Fibroblast of upper back skin (primary cell): ENCODE data around the gene NME5.
"Not testable (repeated sequence)": the region's sequence is repeated elsewhere in the genome, so short reads cannot be mapped to it uniquely, and the experiment has no call there.

Source experiments
- DNase-seq: peaks from one replicate; pipeline ENCODE4 v3.0.0-alpha.2; 2013

NME5 gene, protein sequence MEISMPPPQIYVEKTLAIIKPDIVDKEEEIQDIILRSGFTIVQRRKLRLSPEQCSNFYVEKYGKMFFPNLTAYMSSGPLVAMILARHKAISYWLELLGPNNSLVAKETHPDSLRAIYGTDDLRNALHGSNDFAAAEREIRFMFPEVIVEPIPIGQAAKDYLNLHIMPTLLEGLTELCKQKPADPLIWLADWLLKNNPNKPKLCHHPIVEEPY

DNA sequence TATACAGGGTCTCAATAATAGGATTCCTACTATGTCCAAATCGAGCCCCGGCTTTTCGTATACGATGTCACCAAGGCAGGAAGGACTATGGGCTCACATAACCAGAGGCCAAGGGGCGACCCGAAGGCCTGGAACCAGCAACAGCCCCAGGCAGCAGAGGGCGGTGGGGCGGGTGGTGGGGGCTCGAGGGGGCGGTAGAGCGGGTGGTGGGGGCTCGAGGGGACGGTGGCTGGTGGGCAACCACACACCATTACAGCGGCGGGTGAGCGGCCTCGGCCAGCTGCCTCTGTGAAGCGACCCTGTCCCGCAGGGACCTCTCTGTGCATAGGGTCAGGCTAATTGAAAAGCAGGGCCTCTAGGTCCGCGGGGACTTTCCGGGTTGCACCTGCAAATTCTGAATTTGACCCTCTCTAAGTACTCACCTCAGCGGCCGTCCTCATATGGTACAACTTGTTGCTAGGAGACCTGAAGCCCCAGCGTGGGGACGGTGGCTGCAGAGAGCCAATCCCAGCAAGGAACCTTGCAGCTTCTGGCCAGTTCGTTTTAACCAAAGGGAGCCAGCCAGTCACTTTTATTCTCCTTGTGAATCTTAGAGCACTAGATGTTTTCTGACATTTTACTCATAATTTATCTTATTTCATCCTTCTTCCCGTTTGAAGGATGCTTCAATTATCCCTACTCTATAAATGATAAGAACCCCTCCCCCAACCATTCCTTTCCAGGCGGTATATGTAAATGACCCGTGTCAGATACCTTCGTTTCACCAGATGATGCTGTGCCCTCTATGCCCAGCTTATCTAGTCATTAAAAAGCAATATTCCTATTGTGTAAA is at the start of gene NME5:
TSS of gene NME5 (minus strand) at position 480 of the 832 bp plus-strand sequence. CDS start 648 bp downstream, outside the sequence.
- DNase-seq: peak; percentile 43

DNA sequence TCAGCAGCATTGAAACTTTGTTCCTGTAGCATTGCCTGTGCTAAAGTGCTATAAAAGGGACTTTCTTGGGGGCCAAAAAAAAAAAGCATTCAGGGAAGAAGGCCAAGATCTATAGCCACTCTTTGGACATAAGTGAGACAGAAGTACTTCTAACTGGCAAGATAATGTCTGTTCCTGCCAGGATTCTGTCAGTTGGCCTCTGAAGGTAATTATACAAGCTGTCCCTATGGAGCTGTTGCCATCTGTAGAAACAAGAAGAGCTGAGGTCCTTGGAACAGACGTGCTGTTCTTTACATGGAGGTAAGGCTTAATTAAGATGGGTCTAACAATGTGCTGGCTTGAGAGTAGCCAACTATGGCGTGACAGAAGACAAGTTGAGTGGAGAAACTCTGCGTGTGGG is 49.4 kb upstream of the NME5 start:
- no peak for DNase-seq

DNA sequence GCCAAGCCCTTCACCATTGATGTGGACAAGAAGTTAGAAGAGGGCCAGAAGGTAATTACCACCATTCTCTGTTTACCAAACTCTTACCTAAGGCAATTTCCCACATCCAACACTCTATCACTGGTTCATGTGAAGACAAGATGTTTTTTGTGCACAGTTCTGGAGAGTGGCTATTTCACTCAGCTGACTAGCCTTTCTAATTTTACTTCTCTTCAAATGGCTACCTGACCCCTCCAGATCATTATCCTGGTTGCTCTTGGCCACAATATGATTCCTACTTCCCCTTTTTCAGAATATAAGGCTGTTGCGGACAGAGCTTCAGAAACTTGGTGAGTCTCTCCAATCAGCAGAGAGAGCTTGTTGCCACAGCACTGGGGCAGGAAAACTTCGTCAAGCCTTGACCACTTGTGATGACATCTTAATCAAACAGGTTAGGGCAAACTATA is 46.8 kb upstream of the NME5 start:
- DNase-seq: no peak

DNA sequence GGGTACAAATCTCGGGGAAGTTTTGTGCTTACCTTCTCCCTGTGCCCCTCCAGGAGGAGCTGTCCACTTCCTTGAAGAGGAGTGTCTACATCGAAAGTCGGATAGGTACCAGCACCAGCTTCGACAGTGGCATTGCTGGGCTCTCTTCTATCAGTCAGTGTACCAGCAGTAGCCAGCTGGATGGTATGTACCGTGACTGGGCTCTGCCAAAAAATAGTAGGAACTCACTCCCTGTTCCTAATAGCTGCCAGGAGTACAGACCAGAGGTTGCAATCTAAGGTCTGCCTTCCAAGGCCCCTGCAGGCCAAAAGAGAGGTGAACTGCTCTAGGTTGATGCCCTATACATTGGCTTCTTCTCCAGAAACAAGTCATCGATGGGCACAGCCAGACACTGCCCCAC is 43.6 kb upstream of the NME5 start:
- DNase-seq: no peak

DNA sequence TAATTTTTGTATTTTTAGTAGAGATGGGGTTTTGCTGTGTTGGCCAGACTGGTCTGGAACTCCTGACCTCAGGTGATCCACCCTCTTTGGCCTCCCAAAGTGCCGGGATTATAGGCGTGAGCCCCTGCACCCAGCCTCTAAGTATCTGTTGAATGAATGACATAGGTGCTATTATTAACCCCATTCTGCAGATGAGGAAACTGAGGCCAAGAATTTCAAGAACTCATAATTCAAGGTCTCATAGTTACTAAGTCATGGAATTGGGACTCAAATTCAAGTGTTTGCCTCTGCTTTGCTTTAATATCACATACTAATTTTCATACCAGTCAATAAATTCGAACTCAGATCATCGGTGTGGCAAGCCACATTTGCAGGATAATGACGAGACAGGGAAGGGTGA is 41.6 kb upstream of the NME5 start:
- DNase-seq: no peak

DNA sequence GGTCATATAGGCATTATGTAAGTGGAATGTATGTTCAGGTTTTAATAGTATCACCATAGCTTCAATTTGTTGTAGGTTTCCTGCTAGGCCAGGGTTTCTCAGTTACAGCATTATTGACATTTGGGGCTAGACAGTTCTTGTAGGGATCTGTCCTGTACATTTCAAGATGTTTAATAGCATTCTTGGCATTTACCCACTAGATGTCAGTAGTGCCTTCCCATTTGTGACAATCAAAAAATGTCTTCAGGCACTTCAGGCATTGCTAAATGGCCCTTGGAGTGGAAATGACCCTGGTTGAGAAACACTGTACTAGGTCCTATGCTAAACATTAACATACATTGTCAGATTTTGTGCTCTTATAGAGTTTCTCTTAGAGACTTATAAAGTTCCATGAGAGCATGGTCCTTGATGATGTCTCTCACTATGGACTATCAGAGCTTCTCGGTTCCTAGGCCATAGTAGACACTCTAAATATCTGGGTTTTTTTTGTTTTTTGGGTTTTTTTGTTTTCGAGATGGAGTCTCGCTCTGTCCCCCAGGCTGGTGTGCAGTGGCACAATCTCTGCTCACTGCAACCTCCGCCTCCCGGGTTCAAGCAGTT is 41.1 kb upstream of the NME5 start:
- DNase-seq: peak; percentile 66

DNA sequence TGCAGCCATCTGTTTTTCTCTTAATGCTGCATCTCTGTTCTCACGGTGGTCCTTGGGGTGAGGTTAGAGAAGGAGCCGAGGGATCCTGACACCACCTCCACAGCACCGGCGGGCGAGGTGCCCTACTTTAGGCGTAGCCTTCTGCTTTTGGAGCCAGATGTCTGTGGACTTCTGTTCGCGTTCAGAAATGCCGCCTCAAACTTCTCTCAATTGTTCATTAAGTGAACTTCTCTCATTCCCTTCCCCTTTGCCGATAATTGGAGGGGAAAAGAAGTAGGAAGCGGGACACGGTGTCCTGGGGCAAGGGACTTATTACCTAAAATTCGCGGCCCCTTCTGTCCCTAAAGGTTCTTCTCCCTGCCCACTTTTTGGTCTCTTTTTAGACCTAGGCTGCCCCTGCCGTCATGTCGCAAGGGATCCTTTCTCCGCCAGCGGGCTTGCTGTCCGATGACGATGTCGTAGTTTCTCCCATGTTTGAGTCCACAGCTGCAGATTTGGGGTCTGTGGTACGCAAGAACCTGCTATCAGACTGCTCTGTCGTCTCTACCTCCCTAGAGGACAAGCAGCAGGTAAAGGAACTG is 40.1 kb upstream of the NME5 start:
- no peak for DNase-seq

DNA sequence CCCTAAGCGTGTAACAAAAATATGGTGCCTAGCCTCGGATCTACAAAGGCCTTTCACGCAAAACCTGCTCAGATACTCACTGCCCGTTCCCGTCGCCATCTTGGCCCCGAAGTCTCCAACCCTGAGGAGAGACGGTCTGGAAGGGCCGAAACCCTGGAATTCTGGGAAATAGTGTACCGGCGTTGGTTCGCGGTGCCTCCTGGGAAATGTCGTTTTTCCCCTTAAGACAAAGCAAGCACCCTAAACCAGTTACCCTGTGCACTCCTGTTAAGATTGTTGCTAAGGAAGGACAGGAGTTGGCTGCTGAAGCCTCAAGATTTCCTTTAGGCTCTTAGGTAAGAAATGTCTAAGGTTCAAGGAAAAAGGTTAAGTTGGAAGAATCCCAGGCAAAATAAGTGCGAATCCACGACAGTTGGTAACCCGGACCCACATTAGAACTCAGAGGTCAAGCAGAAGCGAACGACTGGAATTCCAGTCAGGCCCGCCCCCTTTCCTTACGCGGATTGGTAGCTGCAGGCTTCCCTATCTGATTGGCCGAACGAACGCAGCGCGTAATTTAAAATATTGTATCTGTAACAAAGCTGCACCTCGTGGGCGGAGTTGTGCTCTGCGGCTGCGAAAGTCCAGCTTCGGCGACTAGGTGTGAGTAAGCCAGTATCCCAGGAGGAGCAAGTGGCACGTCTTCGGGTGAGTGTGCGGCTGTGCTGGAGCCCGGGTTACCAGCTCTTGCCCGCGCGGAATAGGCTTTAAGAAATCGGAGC is 39.5 kb upstream of the NME5 start, which contains the start of the genes BRD8 and KIF20A:
TSS of gene BRD8 (minus strand) at position 115 of the 761 bp plus-strand sequence. CDS start at position 99, 16 bp downstream.
TSS of gene KIF20A (plus strand) at position 597 of the 761 bp plus-strand sequence. CDS start 569 bp downstream, outside the sequence.
- peak; percentile 96 for DNase-seq

DNA sequence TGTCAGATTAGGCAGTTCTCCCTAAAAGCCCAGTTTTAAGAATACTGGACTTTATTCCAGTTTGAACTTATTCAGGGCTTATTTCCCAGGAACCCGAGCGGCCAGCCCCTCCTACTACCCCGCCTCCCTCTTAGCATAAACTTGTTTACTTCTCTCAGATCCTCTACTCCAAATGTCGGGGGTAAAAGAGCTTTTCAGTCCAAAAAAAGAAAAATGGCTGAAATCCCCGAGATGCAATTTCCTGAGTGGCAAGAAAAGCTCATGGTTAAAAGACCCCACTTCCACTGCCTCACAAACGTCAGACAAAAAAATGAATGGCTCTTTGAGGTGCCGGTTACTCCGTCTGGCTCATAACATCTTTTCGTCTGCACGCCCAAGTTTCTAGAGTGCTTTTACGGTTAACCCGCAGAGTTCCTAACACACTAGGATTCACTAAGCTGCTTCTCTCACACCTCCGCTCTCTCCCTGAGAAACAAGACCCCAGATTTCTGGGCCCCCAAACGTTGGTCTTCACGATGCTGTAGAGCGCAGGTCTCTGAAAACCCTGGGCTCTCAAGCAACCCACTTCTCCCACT is 38.8 kb upstream of the NME5 start:
- no peak for DNase-seq

DNA sequence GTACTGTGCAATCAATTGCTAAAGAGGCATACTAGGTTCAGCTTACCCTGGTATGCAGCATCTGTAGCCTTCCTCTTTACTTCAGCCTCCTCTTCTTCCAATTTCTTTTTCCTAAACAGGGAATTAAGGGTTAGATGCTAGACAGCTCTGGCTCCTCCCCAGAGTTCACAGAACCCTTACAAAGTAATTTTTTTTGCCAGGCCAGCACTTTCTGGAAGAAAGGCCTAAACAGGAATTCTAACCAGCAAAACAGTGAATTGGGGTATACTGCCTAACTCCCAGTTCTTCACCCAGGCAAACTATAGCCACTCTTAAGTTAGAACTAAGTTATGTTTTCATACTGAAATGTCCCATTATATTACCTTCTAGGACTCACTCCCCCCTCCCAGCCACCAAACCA is 31.1 kb upstream of the NME5 start:
- no peak for DNase-seq

DNA sequence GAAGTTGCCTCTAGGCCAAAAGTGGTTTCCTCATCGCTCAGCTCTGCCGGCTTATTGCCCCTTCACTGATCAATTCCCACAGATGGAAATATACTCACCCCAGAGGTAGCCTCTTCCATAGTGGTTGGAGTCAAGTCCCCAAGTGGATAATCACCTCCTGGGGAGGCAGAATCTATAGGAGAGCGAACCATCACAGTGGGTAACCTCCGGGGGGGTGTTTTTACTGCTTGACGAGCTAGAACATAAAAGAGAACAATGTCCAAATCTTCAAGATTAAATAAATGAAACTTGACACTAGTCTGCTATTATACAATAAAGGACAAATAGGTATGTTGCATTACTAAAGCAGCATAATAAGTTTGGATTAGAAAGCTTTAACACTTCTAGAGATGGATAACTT is 29.9 kb upstream of the NME5 start:
- no peak for DNase-seq

DNA sequence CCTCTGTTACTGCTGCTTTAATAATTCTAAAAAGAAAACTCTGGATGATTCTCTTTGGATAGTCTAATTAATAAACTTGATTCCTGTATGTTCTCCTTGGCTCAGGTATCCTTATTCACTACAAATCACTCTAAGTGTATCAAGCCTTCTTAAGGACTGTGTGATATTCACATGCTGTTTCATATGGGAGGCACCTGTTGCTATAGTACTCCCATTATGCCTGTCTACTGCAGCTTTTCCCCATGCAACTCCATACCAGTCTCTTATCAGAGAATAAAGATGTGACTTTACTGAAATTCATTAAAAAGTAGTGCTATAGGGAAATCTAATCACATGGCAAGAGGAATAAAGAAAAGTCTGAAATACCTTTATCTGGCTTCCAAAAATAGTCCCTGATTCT is 24.5 kb upstream of the NME5 start:
- DNase-seq: no peak

DNA sequence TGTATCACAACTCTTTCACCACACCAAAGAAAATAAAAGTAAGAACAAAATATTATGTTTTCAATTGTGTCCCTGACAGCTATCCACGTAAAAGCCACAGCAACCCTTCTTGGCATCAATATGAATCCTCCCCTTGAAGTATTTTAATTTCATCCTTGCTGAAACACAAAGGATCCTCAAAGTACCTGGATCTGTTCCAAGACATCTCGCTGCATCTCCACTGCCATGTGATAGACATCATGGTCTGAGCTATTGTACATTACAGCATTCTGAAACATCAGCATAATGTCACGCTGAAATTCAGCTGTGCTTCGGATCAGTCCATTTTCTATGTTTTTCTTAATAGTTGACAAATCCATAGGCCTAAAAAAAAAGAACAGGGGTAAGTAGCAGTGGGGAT is 21.5 kb upstream of the NME5 start:
- no peak for DNase-seq

DNA sequence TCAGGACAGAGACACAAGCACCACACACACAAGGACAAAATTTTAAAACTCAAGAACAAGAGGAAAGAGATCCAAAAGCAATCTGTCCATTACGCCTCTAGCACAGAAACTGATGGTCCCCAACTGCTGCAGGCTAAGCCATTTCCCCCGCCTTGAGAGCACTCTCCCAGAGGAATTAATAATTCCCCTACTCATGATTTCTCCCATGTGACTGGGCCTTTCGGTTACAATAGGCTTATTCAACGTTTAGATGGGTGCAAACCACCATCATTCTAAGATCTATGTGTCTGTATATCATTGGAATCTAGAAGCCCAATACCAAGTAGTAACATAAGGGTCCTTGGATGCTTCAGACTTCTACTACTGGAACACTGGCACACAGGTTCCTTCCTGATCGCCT is 20.4 kb upstream of the NME5 start:
- no peak for DNase-seq

DNA sequence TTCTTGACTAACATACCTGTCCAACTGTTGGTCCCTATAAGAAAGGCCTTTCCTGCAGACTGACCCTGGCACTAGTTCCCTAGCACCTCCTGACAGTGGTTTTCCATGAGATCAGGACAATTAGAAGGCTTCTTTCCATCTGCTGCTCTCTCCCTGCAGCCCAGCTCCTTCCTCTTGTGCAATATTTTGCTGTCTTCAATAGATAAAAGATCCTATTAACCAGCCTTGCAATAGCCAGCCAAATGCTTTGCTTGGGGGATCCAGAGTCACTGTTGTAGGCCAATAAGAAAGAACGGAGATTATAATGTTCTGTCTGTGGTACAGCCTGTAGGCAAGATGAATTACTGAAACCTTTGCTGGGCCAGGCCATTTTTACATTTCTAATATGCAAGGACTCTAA is 18.4 kb upstream of the NME5 start:
- no peak for DNase-seq

DNA sequence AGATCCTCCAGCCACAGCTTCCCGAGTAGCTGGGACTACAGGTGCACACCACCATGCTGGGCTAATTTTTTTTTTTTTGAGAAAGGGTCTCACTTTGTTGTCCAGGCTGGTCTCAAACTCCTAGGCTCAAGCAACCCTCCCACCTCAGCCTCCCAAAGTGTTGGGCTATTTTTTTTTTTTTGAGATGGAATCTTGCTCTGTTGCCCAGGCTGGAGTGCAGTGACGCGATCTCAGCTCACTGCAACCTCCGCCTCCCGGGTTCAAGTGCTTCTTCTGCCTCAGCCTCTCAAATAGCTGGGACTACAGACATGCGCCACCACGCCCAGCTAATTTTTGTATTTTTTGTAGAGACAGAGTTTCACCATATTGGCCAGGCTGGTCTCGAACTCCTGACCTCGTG is 16.7 kb upstream of the NME5 start:
- not testable (repeated sequence) for DNase-seq

DNA sequence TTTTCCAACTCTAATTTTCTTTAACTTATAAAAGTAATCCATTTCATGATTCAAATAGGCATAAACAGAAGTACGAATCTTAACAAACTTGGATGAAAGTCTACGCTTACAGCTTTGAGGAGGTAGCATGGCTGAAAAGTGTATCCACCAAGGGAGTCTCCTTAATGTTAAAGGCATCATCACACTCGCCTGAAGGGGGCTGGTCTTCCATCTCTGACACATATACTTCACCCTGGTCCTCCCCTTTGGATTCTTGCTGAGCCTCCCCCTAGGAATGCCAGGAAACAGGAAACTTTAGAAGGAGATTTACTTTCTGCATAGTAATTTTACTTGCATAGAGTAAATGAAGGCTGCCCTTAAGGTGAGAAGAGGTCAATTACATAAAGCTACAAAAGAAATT is 10.3 kb upstream of the NME5 start:
- peak; percentile 38 for DNase-seq

DNA sequence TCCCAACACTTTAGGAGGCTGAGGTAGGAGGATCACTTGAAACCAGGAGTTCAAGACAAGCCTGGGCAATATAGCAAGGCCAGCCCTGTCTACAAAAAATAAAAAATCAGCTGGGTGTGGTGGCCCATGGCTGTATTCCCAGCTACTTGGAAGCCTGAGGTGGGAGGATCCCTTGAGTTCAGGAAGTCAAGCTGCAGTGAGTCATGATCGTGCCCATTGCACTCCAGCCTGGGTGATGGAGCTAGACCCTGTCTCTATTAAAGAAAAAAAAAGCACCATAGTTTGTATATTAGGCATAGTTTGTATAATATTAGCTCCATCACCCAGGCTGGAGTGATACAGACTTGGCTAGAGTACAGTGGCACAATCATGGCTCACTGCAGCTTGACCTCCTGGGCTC is 9.6 kb upstream of the NME5 start:
- peak; percentile 65 for DNase-seq

DNA sequence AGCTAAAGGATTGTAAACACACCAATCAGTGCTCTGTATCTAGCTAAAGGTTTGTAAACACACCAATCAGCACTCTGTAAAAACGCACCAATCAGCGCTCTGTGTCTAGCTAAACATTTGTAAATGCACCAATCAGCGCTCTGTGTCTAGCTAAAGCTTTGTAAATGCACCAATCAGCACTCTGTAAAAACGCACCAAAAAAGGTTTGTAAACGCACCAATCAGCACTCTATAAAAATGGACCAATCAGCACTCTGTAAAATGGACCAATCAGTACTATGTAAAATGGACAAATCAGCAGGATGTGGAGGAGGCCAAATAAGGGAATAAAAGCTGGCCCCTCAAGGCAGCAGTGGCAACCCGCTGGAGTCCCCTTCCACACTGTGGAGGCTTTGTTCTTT is 4.3 kb upstream of the NME5 start:
- not testable (repeated sequence) for DNase-seq

DNA sequence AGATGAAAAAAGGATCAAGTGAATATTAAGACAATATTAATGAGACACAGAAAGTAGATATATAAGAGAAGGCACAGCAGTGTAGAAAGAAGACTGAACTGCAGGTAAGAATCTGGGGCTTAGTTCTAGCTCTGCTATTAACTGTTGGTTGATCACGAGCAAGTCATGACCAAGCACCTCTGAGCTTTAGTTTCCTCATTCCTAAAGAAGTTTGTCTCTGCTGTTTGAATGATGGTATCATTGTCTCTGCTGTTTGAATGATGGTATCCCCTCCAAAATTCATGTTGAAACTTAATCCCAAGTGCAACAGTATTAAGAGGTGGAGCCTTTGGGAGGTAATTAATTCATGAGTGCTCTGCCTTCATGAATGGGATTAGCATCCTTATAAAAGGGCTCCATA is 2.5 kb upstream of the NME5 start:
- DNase-seq: no peak

DNA sequence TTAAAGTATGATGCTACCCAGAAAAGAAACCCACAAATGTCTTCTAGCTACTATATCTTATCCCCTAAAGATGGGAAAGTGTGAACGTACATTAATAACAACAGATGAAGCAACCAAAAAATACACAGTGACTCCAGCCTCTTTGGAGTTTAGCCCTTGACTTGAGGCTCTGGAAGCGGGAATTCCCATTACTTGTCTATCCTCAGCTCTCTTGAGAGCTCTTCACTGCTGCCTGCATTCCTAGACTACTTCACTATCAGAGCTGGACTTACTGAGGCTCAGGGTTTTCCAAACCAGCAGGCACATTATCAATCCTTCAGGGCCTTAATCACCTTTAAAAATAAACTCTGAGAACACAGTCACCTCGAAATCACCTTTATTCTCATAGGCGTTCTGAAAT is 1.0 kb upstream of the NME5 start:
- DNase-seq: no peak

DNA sequence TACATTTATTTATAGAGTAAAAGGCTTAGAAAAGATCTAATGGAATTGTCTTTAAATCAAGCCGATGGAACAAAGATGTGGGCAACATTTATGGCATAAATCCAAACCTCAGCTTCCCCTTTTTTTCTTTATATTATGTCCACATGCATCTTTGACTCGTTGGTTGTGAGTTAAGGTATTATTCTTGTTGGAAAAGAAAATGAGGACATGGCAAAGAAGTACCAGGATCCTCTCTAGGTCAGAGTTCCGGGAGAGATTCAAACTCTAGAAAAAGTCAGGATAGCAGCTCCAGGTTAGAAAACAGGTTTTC is 508 bp upstream of the NME5 start:
- DNase-seq: no peak

DNA sequence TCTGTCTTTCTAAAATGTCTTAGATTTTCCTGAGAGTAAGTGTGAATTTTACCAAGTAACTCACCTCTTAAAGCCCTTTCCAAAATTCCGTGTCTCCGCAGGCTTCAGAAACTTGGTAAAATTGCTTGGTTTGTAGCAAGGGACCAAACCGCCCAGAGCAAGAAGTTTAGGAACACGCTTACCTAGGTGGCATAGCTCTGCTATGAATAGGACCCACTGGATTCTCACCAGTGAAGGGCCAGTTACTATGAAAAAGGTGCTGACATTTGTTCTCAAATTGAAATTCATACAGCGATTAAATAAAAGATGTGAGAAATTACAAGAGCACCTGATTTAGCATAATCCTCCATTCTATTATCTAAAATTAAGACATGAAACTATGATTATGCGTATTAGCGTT is 6.7 kb downstream of the NME5 start:
- DNase-seq: no peak
